ENCODE measurements around the gene CACNB4.

GRCh38 chr2:152122161-152122560 lies 23.3 kb upstream of the CACNB4 start:
- no peak for TF ChIP-seq CTCF (conservative IDR thresholded peaks at IDR 0.05; ENCODE audit: low read length)
- no peak for TF ChIP-seq EZH2phosphoT487 (IDR thresholded peaks at IDR 0.05; ENCODE audit: borderline replicate concordance)

All from Loucy (cell line).